Lower lobe of right lung (tissue), 2 donors: ENCODE results near the gene EPS8L1. TPM values are rescaled to one million over a fixed set of nuclear protein-coding genes. Genes with fewer than 3 reads are reported as not detected.

ENCODE experiments used
- ATAC-seq, 2 donors: fragments of 200-7000 bp; cut with Tn5 transposase; one replicate each; pipeline ENCODE4 v1.9.1; 2020 to 2022; ENCODE audit warnings: mild to moderate bottlenecking in 2 of 2, moderate library complexity in 2 of 2
- DNase-seq: peaks from one replicate; pipeline ENCODE4 v3.0.0-alpha.2; 2020
- H3K27ac ChIP-seq: fragments of 200-600 bp; one replicate; pipeline ENCODE4 v1.8.0; 2022
- H3K27me3 ChIP-seq: fragments of 200-600 bp; one replicate; pipeline ENCODE4 v1.8.0; 2022; ENCODE audit warnings: low read depth
- H3K36me3 ChIP-seq: fragments of 200-600 bp; one replicate; pipeline ENCODE4 v1.8.0; 2022; ENCODE audit warnings: mild to moderate bottlenecking
- H3K4me1 ChIP-seq: fragments of 200-600 bp; one replicate; pipeline ENCODE4 v1.8.0; 2022
- H3K4me3 ChIP-seq: fragments of 200-600 bp; one replicate; pipeline ENCODE4 v1.8.0; 2022; ENCODE audit warnings: mild to moderate bottlenecking
- H3K9me3 ChIP-seq: fragments of 200-600 bp; one replicate; pipeline ENCODE4 v1.8.0; 2022
- intact Hi-C: fragments of 100-400 bp; cut with DNase I; formaldehyde crosslinking; loops from one replicate; pipeline ENCODE4 v1.11.0; 2022
- total RNA-seq: library from RNA; stranded (reverse); fragmentation: NEBNext Ultra II Directional; extraction: Animal tissue kit (Norgen Biotek cat#: 25700); gene quantifications from one replicate; pipeline ENCODE4 v1.2.1, GENCODE V29; 2021
- TF ChIP-seq, protein P1 (sequence below): fragments of 200-600 bp; IDR thresholded peaks from one replicate; pipeline ENCODE4 v1.8.0; 2022; ENCODE audit warnings: antibody characterized with exemption, mild to moderate bottlenecking
- donor health status: DM: no; HTN: yes; CAD: no; lungs with severe emphysema.

Gene EPS8L1
- total RNA-seq, 1 donor from 2014 or later, result 28.1 TPM

GRCh38 chr19:55071129-55071502 is 4.6 kb upstream of the EPS8L1 start:
- Histone ChIP-seq H3K4me3 (no peak overlapping the region), H3K9me3 (no peaks in the 10 kb centered on the region), H3K27ac (no peak overlapping the region), H3K36me3 (no peaks in the 10 kb centered on the region), H3K27me3 (peaks cover 28% of the 10 kb centered on the region), H3K4me1 (peaks cover 6% of the 10 kb centered on the region)
- DNase-seq, result no peak
- intact Hi-C loops, result no loop called here
- TF ChIP-seq, protein P1, sequence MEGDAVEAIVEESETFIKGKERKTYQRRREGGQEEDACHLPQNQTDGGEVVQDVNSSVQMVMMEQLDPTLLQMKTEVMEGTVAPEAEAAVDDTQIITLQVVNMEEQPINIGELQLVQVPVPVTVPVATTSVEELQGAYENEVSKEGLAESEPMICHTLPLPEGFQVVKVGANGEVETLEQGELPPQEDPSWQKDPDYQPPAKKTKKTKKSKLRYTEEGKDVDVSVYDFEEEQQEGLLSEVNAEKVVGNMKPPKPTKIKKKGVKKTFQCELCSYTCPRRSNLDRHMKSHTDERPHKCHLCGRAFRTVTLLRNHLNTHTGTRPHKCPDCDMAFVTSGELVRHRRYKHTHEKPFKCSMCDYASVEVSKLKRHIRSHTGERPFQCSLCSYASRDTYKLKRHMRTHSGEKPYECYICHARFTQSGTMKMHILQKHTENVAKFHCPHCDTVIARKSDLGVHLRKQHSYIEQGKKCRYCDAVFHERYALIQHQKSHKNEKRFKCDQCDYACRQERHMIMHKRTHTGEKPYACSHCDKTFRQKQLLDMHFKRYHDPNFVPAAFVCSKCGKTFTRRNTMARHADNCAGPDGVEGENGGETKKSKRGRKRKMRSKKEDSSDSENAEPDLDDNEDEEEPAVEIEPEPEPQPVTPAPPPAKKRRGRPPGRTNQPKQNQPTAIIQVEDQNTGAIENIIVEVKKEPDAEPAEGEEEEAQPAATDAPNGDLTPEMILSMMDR, result no peak
- peak in 1 of 2 donors; percentile 16 for ATAC-seq

- ATAC-seq (no peak), DNase-seq (no peak)
- peaks cover 6% of the 10 kb centered on the region for H3K4me1 ChIP-seq
- no peak overlapping the region for H3K4me3 ChIP-seq
- no peaks in the 10 kb centered on the region for H3K36me3 ChIP-seq
- H3K27ac ChIP-seq, result no peak overlapping the region
- intact Hi-C loops, result no loop called here
- TF ChIP-seq, protein P1, result no peak
- no peaks in the 10 kb centered on the region for H3K9me3 ChIP-seq
- peaks cover 33% of the 10 kb centered on the region for H3K27me3 ChIP-seq
Measured at GRCh38 chr19:55071913-55072312, 3.8 kb upstream of the EPS8L1 start.

DNA sequence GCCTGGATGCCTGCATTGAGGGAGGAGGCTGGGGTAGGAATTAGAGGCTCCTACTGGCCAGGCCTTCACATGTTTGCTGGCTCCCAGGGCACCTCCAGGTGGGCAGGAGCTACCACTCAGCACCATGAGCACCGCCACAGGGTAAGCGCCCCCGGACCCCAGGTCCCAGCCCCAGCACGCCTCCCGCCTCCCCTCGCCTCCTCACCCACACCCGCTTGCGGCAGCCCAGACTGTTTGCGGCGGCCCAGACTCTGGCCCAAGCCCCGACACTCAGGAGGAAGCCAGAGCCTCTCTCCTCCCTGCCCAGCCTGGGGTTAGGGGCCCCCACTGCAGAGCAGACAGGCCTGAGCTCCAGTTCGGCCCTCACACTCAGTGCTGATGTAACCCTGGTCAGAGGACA is 652 bp downstream of the EPS8L1 start:
- intact Hi-C loops, result no loop called here
- no peak for DNase-seq
- TF ChIP-seq, protein P1, result no peak
- Histone ChIP-seq H3K9me3 (no peaks in the 10 kb centered on the region), H3K4me3 (no peak overlapping the region), H3K36me3 (no peaks in the 10 kb centered on the region), H3K27me3 (peaks cover 33% of the 10 kb centered on the region), H3K4me1 (peaks cover 16% of the 10 kb centered on the region), H3K27ac (no peak overlapping the region)
- no peak for ATAC-seq

DNA sequence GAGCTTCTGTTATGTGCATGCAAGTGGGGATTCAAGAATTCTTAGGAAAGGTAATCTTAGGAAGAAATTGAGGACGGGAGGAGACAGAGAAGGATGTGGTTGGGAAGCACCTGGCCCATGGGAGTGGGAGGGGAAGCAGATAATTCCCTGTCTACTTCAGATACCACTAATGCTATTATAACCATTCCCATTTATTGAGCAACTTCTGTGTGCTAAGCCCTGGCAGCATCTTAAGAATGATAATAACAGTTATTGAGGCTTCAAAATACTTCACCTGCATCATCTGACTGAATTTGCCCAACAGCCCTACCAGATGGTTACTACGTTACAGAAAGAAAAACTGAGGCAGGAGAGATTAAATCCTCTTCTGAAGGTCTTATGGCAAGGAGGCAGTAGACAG is 1.4 kb downstream of the EPS8L1 start:
- no peak for DNase-seq
- TF ChIP-seq, protein P1, result no peak
- no peak overlapping the region for H3K27ac ChIP-seq
- no peak overlapping the region for H3K4me3 ChIP-seq
- H3K27me3 ChIP-seq, result peaks cover 31% of the 10 kb centered on the region
- ATAC-seq, result no peak
- intact Hi-C loops, result no loop called here
- no peaks in the 10 kb centered on the region for H3K36me3 ChIP-seq
- H3K4me1 ChIP-seq, result peaks cover 21% of the 10 kb centered on the region
- H3K9me3 ChIP-seq, result no peaks in the 10 kb centered on the region

DNA sequence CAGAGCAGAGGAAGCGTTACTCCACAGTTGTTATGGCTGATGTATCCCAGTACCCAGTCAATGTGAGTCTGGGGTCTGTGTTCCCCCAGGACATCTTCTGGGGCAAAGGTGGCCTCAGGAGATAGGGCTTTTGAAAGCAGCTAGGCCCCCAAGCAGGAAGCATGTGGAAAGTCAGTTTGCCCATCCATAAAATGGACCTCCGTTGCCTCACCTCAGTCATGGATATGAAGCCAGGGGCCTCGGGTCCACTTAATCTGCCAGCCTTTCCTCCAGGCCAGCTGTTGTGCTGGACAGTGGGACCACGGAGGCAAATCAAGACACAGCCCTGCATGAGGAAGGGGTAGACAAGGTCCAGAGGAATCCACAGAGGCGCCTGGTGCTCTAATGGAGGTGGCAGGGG is 3.3 kb downstream of the EPS8L1 start:
- no peak for DNase-seq
- ATAC-seq, result no peak
- Histone ChIP-seq H3K36me3 (no peaks in the 10 kb centered on the region), H3K27me3 (peaks cover 47% of the 10 kb centered on the region), H3K4me1 (peaks cover 25% of the 10 kb centered on the region), H3K27ac (no peak overlapping the region), H3K9me3 (no peaks in the 10 kb centered on the region), H3K4me3 (no peak overlapping the region)
- TF ChIP-seq, protein P1, result no peak
- intact Hi-C loops, result no loop called here
